Left renal cortex interstitium (tissue), 4 donors: ENCODE measurements around the gene COBLL1. TPM values are rescaled to one million over a fixed set of nuclear protein-coding genes. Genes with fewer than 3 reads are reported as not detected.
"Not testable (repeated sequence)": the region's sequence is repeated elsewhere in the genome, so short reads cannot be mapped to it uniquely, and the experiment has no call there.

ENCODE experiments used
- DNase-seq, 4 donors: peaks; one replicate each; pipeline ENCODE4 v3.0.0-alpha.2; 2013; ENCODE audit warnings: low read depth in 4 of 4, low spot score in 2 of 4, missing footprints in 1 of 4
- polyA plus RNA-seq, 4 donors: library from polyadenylated mRNA; unstranded; fragments of 120-200 nt; gene quantifications; one replicate each; pipeline ENCODE4 v1.2.1, GENCODE V29; 2013; ENCODE audit not compliant: insufficient read length in 4 of 4

Gene COBLL1
- polyA plus RNA-seq, 4 donors = 117 to 150 (median 120) TPM

DNA sequence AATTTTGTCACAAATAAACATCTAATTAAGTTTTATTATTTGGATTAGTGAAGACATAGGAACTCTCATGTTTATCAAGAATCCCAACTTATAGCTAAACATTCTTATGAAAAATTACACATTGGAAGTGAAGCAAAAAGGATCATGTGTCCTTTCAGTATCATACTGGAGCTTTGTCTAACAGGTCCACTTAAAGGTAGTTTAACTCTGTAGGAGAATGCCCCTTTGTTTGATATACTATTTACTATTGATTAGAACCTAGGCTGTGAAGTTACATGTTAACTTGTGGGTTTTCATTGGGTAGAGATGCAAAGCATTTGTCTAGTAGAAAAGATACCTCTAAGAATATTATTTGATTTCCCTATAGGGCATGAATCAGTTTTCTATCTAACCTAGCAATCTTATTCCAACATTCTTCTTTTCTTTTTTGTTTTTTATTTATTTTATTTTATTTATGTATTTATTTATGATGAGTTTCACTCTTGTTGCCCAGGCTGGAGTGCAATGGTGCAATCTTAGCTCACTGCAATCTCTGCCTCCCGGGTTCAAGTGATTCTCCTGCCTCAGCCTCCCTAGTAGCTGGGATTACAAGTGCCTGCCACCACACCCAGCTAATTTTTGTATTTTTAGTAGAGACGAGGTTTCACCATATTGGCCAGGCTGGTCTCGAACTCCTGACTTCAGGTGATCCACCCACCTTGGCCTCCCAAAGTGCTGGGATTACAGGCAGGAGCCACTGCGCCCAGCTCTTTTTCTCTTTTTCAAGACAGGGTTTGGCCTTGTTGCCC is 18.5 kb upstream of the COBLL1 start:
- DNase-seq = not testable (repeated sequence)

DNA sequence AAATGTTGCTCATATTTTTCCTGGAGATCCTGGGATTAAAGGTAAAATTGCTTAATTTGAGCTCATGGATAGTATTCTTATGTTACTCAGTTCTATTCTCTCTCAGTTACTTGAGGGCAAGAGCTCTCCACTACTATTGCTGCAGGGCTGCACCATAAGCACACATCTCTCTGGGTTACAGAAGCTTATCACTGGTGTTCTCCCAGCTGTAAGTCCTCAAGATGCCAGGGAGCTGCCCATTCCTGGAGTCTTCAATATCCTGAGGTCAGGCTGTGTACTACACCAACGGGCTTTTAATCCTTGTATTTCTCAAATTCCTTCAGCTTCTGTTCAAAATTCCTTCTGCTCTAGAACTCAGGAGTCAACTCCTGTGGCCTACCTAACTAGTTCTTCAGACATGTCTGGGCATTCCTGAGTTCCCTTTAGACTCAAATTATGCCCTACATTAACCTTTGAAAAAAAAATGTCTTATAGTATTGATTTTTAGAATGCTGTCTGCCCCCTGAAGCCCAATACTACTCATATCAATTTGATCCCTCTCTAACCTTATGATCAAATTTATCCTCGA is 17.7 kb upstream of the COBLL1 start:
- DNase-seq = no peak

DNA sequence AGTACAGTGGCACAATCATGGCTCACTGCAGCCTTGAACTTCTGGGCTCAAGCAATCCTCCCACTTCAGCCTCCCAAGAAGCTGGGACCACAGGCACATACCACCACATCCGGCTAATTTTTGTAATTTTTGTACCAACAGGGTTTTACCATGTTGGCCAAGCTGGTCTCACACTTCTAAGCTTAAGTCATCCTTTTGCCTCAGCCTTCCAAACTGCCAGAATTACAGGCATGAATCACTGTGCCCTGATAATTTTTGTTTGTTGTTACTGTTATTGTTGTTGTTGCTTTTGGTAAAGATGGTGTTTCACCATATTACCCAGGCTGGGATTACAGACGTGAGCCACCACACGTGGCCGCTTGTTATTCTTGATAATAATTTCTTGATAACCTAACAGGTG is 10.5 kb upstream of the COBLL1 start:
- DNase-seq = no peak

DNA sequence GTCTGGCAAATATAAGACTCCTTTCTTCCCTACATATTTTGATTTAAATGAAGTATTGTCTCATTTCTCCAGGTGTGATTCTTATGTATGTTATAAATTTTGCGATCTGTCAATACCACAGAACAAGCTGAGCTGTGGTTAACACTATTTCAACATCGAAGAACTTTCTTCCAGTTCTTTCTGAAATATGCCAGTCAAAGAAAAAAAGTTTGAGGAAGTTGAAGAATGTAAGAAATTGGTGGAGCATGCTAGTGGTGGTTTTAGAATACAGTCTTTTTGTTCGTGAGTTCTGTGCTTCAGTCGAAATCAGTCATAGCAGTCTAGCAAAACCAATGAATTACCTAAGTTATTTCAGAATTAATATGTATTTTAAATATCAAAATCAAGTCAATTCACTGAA is 8.6 kb upstream of the COBLL1 start:
- no peak for DNase-seq

DNA sequence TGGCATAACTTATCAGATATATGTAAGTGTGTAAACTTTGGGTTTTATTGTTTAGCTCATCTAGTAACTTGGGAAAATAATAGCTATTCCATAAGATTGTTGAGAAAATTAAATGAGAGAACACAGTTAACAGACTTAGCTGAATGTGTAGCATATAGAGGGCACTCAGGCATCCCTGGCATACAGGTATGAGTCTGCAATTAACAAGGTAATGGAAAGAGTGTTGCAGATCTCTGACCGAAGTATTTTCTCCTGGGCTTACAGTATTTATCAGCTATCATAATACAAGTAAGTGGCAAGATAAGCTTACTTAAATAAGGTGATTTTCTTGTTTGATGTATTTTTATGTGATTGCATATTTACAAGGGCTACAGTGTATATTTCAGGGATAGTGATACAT is 7.9 kb upstream of the COBLL1 start:
- DNase-seq = no peak

DNA sequence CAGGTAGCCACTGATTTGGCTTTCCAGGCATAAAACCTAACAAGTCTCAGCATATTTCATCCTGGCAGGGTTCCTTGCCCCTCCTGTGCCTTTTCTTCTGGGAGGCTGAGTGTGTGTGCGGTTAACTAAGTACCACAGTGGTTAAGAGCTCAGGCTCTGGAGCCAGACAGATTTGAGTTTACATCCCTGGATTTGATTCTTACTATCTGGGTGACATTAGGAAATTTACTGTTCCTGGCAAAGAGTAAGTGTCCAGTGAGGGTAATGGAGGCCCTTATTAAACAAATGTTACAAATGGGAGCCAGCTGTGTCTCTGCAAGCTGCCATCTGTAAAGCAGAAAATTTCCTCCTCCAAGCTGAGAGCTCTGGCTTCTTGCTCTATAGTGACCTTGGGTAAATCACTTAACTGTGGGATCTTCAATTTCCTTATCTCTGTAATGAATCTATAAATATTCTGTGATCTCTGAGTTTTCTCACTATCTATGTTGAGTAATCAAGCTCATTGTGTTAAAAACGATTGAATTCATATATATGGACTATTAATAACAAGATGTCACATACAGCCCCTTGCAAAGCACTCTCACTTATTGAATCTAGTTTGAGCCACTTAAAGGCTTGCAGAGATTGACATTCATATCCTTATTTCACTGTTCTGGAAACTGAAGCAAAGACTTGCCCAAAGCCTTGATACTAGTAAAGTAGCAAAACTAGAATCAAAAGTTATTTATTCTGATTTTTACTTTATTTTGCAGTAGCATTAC is 6.5 kb upstream of the COBLL1 start:
- DNase-seq = no peak

DNA sequence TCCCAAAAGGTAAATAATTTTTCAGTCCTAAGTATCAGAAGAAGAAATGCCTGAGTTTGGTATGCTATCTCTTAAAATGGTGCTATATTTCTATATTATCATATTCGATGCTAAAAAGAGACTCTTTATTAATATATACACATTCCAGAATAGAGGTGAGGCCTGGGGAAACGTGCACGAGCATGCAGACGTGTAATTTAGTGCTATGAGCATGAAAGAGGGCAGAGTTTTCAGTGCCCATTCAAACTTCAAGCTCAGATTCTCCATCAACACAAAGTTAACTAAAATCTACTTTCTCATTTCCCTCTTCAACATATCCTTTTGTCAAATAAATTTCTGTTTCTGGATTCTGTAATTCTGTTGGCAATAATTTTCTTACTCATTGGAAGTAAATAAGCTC is 5.7 kb upstream of the COBLL1 start:
- DNase-seq = no peak

DNA sequence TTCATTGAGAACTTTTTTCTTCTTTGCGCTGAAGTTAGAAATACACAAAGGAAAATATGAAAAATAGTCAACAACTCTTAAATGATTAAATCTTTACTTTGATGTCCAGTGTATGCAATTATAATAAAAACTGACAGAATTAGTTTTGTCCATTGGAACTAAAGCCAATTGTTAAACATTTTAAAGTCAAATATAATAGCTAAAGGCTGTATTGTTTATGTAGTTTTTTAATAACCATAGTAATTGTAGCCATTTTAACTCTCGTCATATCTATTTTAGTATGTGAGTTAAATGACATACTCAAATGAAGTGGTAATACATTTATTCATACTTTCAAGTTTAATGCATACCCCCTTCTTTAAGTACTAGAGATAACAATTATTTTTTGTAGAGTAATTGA is 4.7 kb upstream of the COBLL1 start:
- no peak for DNase-seq

DNA sequence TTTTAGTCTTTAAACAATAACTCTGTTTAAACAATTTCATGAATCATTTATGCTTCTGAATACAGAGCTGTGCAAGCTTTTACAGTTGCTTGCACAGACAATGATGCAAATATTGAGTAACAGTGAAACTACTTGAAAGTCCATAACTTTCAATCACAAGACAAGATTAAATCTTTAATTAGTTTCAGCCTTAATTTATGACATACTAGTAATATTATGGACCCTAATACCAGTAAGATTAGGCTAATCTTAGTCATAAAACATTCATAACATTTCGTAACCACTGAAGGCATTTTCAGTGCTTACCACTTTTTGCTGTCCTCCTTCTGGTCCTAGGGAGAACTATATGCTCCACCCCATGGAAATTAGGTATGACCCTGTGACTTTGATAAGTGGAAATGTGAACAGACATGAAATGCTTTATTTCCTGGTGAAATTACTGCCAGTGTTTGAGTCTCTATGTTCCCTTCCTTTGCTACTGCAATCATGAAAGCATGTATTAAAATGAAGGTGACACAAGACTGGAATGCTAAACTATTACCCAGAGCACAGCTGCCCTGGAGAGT is 1.8 kb upstream of the COBLL1 start:
- no peak for DNase-seq

DNA sequence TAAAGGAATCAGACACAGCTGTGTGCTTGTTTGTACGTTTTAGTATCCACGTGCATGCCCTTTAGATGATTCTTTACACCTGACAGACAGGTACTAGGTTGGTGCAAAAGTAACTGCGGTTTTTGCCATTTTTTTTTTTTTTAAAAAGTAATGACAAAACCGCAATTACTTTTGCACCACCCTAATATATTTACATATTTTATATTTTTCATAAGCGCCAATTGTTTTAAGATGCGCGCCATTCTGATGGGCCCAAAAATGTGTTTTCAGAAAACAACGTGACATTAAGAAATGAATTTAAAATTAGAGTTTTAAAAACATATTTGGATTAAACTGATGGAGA is 972 bp upstream of the COBLL1 start:
- no peak for DNase-seq

DNA sequence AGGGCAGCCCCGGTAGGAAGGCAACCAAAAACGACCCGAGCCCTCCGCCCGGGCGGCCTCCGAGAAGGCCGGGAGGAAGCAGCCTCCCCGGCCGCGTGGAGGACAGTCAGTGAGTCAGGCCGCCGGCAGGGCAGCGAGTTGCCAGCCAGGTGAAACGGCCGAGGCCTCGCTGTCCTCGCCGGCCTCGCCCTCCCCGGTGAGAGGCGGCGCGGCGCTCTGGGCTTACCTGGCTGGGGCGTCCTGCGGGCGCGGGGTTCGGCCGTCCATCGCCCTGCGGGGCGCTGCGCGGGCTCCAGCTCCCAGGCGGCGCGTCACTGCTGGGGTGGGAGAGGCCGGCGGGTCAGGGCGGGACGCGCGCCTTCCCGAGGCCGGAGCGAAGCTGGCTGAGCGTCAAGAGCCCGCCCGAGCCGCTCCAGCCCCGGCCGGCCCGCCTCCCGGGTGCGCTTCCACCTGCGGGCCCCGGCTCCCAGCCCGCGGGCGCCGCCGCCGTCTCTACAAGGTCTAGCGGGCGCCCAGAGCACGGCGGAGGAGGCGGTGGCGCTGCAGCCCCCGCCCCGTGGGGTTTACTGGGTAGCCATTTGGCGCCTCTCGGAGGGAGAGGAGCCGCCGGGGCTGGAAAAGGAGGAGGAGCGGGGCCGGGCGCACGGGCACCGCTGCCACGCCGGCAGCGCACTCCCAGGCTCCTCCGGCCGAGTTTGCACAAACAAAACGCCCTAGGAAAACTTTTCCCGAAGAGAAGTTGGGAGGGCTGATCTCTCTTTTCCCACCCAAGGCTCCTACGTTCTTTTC is 499 bp downstream of the COBLL1 start:
- DNase-seq = peak in 1 of 4 donors; percentile 31

DNA sequence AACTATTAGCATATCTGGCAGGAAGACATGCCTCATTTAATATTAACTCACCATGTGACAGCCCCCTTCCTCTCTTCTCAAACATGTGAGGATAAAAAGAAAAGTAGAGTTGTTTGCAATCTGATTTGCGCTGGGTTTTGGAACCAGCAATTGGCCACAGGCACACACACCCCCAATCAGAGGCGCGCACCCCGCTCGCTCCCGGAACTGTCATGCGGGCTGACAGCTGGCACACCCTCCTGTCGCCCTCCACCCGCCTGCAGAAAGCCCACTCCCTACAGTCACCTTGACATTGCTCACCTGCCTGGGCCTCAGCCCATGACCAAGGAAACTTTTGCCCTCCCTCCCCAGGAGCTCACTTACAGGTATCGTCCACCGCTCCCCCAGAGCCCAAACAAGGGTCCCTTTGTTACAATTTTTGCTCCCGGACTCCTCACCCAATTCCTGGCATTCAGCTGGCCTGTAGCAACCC is 1.1 kb downstream of the COBLL1 start:
- DNase-seq = no peak

DNA sequence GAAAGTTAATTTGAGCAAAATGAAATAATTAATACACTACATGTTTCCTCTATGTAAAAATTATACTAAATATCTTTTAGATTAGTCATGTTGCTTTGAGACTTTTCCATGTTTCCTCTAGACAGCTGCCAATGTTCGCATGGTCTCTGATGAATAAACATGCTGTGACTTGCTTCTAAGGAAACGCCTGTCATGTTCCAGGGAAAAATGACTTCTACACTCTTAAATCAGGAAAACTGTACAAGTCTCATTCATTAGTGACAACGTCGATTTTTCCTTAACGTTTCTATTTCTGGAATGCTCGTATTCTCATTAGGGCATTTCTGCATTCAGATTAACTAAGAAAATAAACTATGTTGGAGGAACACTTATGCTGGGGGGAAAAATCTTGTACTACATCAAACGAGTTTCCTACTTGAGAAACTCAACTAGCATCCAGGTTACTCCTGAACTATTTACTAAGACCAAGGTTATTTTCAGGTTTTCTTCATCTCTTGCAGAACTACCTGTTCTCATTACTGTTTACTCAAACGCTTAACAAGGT is 1.6 kb downstream of the COBLL1 start:
- no peak for DNase-seq

DNA sequence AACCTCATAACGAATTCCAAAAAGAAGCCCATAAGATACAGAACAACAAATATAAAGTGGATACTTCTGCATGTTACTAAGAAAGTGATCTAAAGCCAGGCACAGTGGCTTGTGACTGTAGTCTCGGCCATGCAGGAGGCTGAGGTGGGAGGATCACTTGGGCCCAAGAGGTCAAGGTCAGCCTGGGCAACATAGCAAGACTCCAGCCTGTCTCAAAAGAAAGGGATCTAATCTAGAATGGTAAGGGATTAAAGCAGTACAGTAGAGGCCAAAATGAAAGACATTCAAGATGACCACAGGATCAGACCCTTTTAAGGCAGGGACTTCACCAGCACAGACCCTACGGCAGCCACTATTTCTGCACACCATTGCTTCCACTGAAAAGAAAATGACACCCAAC is 3.8 kb downstream of the COBLL1 start:
- DNase-seq = no peak

DNA sequence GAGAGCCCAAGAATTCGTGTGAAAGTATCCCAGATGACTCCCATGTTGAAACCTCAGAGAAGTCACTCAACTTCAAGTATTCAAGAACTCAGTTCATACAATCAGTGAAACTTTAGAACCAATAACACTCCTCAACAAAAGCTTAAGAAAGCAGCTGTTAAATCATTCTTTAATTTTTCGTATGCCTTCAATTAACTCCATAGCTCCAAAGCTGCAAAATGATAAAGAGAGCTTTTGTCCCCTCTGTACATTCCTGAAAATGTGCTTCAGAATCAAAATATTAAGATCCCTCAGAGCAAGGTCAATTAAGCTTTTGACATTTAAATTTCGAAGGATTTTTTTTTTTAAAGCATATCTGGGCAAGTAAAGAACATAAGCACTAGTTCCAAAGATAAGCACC is 4.7 kb downstream of the COBLL1 start:
- no peak for DNase-seq

DNA sequence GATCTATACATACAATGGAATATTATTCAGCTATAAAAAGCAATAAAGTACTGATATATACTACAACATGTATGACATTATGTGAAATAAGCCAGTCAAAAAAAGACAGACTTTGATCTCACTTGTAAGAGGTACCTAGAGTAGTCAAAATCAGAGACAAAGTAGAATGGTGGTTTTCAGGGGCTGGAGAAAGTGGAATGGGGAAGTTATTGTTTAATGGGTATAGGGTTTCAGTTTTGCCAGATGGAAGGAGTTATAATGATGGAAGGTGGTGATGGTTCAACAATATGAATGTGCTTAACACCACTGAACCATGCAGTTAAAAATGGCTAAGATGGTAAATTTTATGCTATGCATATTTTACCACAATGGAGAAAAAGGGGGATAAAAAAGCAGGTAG is 6.3 kb downstream of the COBLL1 start:
- no peak for DNase-seq

DNA sequence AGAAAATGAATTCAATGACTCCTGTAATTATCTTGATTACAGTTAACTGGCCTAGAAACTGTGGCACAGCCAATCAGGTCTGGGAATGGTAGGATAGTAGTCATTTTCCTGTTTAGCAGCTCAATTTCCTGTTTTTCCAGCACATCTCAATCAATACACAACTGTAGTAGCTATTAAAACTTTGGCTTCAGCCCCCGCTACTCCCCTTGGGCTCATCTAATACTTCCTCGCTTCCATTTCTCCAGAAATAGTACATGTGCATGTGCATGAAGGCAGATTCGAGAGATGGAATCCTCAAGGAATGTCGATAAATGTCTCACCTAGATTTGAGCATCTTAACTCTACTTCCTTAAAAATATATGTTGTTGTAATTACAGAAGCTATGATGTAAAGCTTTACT is 9.7 kb downstream of the COBLL1 start:
- no peak for DNase-seq

DNA sequence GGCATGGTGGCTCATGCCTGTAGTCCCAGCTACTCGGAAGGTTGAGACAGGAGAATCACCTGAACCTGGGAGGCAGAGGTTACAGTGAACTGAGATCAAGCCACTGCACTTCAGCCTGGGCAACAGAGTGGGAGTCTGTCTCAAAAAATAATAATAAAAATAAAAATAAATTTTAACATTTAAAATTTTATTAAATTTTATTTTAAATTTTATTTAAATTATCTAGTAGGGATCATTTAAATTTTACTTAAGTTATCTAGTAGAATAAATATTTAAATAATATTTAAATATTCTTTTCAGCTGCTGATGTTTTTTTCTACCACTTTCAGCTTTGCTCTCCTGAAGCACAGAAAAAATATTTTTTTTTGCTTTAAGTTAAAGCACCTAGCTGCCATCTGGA is 10.4 kb downstream of the COBLL1 start:
- no peak for DNase-seq

DNA sequence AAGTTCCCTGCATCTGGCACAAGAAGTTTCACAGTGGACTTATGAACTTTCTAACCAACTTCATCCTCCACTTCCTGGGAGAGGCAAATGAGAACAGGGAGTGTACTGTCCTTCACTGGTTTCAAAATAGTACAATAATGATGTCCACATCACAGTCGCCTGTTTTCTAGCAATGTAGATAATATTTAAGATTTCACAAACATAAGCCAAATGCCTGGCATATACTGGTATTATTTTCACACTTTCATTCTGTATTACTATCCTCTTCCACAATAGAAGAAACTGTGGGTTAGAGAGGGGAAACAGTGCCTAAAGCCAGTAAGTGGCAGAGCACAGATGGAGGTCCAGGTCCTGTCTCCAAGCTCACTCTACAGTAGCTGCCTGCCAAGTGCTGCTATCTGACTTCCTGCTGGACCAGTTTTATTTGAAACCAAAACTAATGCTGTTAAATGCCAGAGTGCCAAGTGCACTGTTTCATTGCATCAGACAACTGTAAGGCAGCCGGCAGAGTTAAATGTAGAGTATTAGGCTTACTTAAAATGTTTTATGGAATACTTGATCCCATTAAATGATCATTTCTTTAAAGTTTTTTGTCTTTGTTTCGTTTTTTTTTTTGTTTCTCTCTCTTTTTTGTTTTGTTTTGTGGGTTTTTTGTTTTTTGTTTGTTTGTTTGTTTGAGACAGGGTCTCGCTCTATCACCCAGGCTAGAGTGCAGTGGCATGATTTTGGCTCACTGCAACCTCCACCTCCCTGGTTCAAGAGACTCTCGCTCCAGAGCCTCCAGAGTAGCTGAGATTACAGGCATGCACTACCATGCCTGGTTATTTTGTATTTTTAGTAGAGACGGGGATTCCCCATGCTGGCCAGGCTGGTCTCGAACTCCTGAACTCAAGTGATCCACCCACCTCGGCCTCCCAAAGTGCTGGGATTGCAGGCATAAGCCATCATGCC is 15.1 kb downstream of the COBLL1 start:
- DNase-seq = no peak
